Endothelial cell of umbilical vein (primary cell): ENCODE results near the gene EIF1B.

ENCODE experiments used
- CTCF ChIP-seq, 2 donors: IDR thresholded peaks; 1 replicate in 1 of 2; 2 replicates in 1 of 2; pipeline ENCODE4 v1.5.1; 2011; ENCODE audit warnings: low read length in 2 of 2, mild to moderate bottlenecking in 2 of 2, moderate library complexity in 2 of 2, control low read depth in 1 of 2, inconsistent platforms in 1 of 2, low read depth in 1 of 2; ENCODE audit not compliant: insufficient read depth in 1 of 2; ENCODE audit errors: extremely low read depth in 1 of 2
- EZH2 ChIP-seq: IDR thresholded peaks from 2 replicates; pipeline ENCODE4 v1.6.1; 2012; ENCODE audit warnings: borderline replicate concordance, low read depth, mild to moderate bottlenecking, moderate library complexity, low read length, inconsistent platforms; ENCODE audit not compliant: severe bottlenecking
- JUN ChIP-seq: IDR thresholded peaks from 2 replicates; pipeline ENCODE4 v1.6.1; 2011; ENCODE audit warnings: borderline replicate concordance, low read depth; ENCODE audit not compliant: insufficient read length, insufficient read depth
- MAX ChIP-seq: IDR thresholded peaks from 2 replicates; pipeline ENCODE4 v1.6.1; 2011; ENCODE audit not compliant: insufficient read depth, insufficient read length
- MYC ChIP-seq: IDR thresholded peaks from one replicate; pipeline ENCODE4 v1.6.1; 2011; ENCODE audit warnings: mild to moderate bottlenecking, low read depth, low read length
- POLR2A ChIP-seq: IDR thresholded peaks from 2 replicates; pipeline ENCODE4 v1.6.1; 2012; ENCODE audit warnings: low read depth, mild to moderate bottlenecking, control low read depth, low read length
- POLR2AphosphoS5 ChIP-seq: IDR thresholded peaks from 2 replicates; pipeline ENCODE4 v1.6.1; 2012; ENCODE audit warnings: low read depth, mild to moderate bottlenecking, control low read depth, low read length, moderate library complexity; ENCODE audit not compliant: insufficient read depth

GRCh38 chr3:40324621-40325020 is 15.1 kb downstream of the EIF1B start:
- TF ChIP-seq EZH2 (no peak), CTCF (IDR thresholded peaks at IDR 0.05; ENCODE audit: extremely low read depth in 1 of 2, insufficient read depth in 1 of 2, low read depth in 1 of 2, low read length in 2 of 2) (no peak), POLR2A (no peak), POLR2AphosphoS5 (no peak), JUN (no peak), MYC (no peak), MAX (no peak)
